Adrenal gland (tissue), 12 donors: ENCODE measurements around the gene CTXND1. TPM values are rescaled to one million over a fixed set of nuclear protein-coding genes. Genes with fewer than 3 reads are reported as not detected.
A peak's percentile ranks its signal among the peaks of the same experiment; 100 is the strongest.

ENCODE experiments used
- DNase-seq, 7 donors: peaks; one replicate each; pipeline ENCODE4 v3.0.0-alpha.2; 2019 to 2020
- H3K27ac ChIP-seq, 5 donors: fragments of 200-600 bp; sonication (generic) in 4 of 5; 1 replicate in 3 of 5; 2 replicates in 2 of 5; pipeline versions ENCODE4 v1.5.1 to v1.8.0; 2016 to 2020; ENCODE audit warnings: mild to moderate bottlenecking in 1 of 5
- H3K27me3 ChIP-seq: fragments of 200-600 bp; 2 replicates; pipeline ENCODE4 v1.8.0; 2021
- H3K36me3 ChIP-seq, 2 donors: fragments of 200-600 bp; replicated peaks in 1 of 2; 1 replicate in 1 of 2; 2 replicates in 1 of 2; pipeline versions ENCODE4 v1.5.1 to v1.8.0; 2018 to 2022
- H3K4me1 ChIP-seq, 2 donors: fragments of 200-600 bp; replicated peaks in 1 of 2; 1 replicate in 1 of 2; 2 replicates in 1 of 2; pipeline versions ENCODE4 v1.5.1 to v1.8.0; 2018 to 2021
- H3K4me3 ChIP-seq, 4 donors: fragments of 200-600 bp; sonication (generic) in 3 of 4; one replicate each; pipeline ENCODE4 v1.5.1; 2016 to 2018
- H3K9me3 ChIP-seq, 3 donors: fragments of 200-600 bp; sonication (generic) in 1 of 3; replicated peaks in 1 of 3; 1 replicate in 2 of 3; 2 replicates in 1 of 3; pipeline versions ENCODE4 v1.5.1 to v1.8.0; 2016 to 2021
- POLR2A ChIP-seq, 2 donors: fragments of 450-650 bp; IDR thresholded peaks; one replicate each; pipeline ENCODE4 v1.6.1; 2017; ENCODE audit warnings: antibody characterized with exemption in 2 of 2, mild to moderate bottlenecking in 2 of 2, moderate library complexity in 1 of 2
- WGBS, 4 donors: extraction: QIAGEN DNeasy Blood & Tissue Kit in 2 of 4; methylation state at CpG; one replicate each; pipeline versions ENCODE4 v1.1.5 to v1.1.7; 2013 to 2017; 5-methylcytosine and 5-hydroxymethylcytosine counted together
- intact Hi-C, 2 donors: fragments of 100-400 bp; cut with DNase I; formaldehyde crosslinking; loops; one replicate each; pipeline versions ENCODE4 v1.14.1 to v1.15.0; 2022 to 2023
- polyA plus RNA-seq, 3 donors: library from polyadenylated mRNA; stranded (reverse); fragments of 200-250 nt in 2 of 3; fragments of 350-450 nt in 1 of 3; fragmentation: Illumina TruSeq in 1 of 3; extraction: RNeasy Lipid Tissue Mini Kit (QIAGEN cat#74804) in 1 of 3; gene quantifications; one replicate each; pipeline ENCODE4 v1.2.3, GENCODE V29; 2013 to 2014
- total RNA-seq, 9 donors: library from RNA; depleted of rRNA in 4 of 9; stranded (reverse); fragments of >200 nt in 4 of 9; fragments of 120-200 nt in 1 of 9; fragmentation: NEBNext Ultra II Directional in 1 of 9; extraction: Animal tissue kit (Norgen Biotek cat#: 25700) in 1 of 9; gene quantifications; one replicate each; pipeline versions ENCODE4 v1.1.0 to v1.2.4, GENCODE V29; 2013 to 2023
- TF ChIP-seq, protein P1 (sequence below), 6 experiments: fragments of 450-650 bp in 4 of 6; fragments of 200-600 bp in 2 of 6; sonication (generic) in 1 of 6; IDR thresholded peaks; 1 replicate in 5 of 6; 2 replicates in 1 of 6; pipeline versions ENCODE4 v1.5.1 to v1.8.0; 2016 to 2021; ENCODE audit warnings: antibody characterized with exemption in 6 of 6, mild to moderate bottlenecking in 2 of 6, moderate library complexity in 1 of 6
- donor health status: healthy with polysubstance abuse.
- donor health status: Bipolar disorder and iron deficiency.
- donor health status: DM: yes; HTN: yes; CAD: no.
- donor health status: DM: no; HTN: no; CAD: no.
- donor health status: DM: no; HTN: no; CAD: no.
- donor health status: DM: yes; HTN: yes; CAD: no.

Gene CTXND1
- total and polyA plus RNA-seq, 12 donors, result 0.55 to 17.4 (median 4.3) TPM

DNA sequence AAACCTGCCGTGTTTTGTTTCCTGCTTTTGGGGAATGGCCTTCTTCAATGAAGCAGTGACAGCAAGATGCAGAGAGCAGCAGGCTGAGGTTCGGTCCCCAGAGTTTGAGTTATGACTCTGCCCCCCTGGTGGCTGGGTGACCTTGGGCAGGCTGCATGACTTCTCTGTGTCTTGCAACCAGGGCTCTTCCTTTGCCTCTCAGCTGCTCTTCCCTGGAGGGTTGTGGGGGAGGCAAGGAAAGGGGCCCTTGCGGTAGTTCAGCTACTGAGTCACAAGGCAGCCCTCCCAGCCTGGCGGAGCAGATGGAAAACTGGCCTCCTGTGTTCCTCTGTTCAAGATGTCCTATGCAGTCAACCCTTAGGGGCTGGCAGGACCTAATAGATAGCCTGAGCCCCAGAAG lies 17.1 kb downstream of the CTXND1 start:
- intact Hi-C loops, result no loop called here
- DNase-seq, result peak in 6 of 7 donors; percentile 41 to 69 (median 55)
- Histone ChIP-seq H3K27me3 (peaks cover 3% of the 10 kb centered on the region), H3K9me3 (no peaks in the 10 kb centered on the region), H3K4me3 (no peak overlapping the region), H3K36me3 (no peaks in the 10 kb centered on the region), H3K27ac (no peak overlapping the region), H3K4me1 (no peaks in the 10 kb centered on the region)
- TF ChIP-seq, protein P1, sequence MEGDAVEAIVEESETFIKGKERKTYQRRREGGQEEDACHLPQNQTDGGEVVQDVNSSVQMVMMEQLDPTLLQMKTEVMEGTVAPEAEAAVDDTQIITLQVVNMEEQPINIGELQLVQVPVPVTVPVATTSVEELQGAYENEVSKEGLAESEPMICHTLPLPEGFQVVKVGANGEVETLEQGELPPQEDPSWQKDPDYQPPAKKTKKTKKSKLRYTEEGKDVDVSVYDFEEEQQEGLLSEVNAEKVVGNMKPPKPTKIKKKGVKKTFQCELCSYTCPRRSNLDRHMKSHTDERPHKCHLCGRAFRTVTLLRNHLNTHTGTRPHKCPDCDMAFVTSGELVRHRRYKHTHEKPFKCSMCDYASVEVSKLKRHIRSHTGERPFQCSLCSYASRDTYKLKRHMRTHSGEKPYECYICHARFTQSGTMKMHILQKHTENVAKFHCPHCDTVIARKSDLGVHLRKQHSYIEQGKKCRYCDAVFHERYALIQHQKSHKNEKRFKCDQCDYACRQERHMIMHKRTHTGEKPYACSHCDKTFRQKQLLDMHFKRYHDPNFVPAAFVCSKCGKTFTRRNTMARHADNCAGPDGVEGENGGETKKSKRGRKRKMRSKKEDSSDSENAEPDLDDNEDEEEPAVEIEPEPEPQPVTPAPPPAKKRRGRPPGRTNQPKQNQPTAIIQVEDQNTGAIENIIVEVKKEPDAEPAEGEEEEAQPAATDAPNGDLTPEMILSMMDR (IDR thresholded peaks at IDR 0.05), result peak; percentile 24 to 57 (median 40)
- no peak for TF ChIP-seq POLR2A (IDR thresholded peaks at IDR 0.05)
- 59 to 67% (median 65%) methylated on average over 3 to 4 of the region's 4 CpGs for WGBS, 4 donors

DNA sequence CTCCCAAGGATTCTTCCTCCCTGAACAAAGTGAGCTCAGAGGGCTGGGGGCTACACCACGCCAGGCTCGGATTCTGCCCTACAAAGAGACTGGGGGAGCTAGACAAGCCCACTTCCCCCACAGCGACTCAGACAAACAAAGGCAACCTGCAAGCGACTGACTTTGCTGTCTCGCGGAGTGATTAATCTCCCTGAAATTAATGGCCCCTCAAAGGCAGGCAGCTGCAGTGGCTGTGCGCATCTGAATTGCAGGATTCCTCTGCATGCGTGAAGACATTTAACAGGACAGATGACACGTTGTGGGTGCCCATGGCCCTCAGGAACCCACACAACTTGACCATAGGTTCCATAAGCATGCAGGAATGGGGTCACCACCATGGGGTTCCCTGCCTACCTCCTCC lies 18.4 kb downstream of the CTXND1 start:
- 60 to 81% (median 62%) methylated on average over 4 to 9 of the region's 9 CpGs for WGBS, 4 donors
- no peak for TF ChIP-seq POLR2A (IDR thresholded peaks at IDR 0.05)
- TF ChIP-seq, protein P1 (IDR thresholded peaks at IDR 0.05), result no peak
- Histone ChIP-seq H3K4me1 (no peaks in the 10 kb centered on the region), H3K4me3 (no peak overlapping the region), H3K27ac (no peak overlapping the region), H3K9me3 (no peaks in the 10 kb centered on the region), H3K36me3 (no peaks in the 10 kb centered on the region), H3K27me3 (no peaks in the 10 kb centered on the region)
- no peak for DNase-seq
- intact Hi-C loops, result no loop called here

DNA sequence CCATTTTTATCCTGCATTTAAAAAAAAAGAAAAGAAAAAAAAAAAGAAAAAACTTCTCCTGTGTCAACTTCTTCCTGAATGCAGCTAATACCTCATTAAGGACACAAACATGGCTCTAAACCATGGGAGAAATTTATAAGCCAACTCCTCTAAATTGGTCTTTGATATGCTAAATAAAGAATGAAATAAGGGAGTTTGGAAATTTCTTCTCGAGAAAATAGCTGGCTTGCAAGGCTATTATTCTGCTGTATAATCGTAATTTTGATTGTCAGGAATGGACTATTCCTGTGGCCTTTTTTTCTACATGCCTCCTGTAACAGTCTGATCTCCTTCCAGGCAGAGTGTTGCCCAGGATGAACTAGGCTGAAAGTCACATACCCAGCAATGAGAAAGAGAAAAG lies 20.6 kb downstream of the CTXND1 start:
- H3K9me3 ChIP-seq, result no peaks in the 10 kb centered on the region
- no peaks in the 10 kb centered on the region for H3K36me3 ChIP-seq
- intact Hi-C loops, result no loop called here
- no peak overlapping the region for H3K4me3 ChIP-seq
- H3K4me1 ChIP-seq, result no peaks in the 10 kb centered on the region
- no peaks in the 10 kb centered on the region for H3K27me3 ChIP-seq
- DNase-seq, result no peak
- WGBS, 4 donors, result 62 to 74% (median 66%) methylated on average over 2 of the region's 2 CpGs
- no peak overlapping the region for H3K27ac ChIP-seq
- TF ChIP-seq, protein P1 (IDR thresholded peaks at IDR 0.05), result no peak
- TF ChIP-seq POLR2A (IDR thresholded peaks at IDR 0.05), result no peak

DNA sequence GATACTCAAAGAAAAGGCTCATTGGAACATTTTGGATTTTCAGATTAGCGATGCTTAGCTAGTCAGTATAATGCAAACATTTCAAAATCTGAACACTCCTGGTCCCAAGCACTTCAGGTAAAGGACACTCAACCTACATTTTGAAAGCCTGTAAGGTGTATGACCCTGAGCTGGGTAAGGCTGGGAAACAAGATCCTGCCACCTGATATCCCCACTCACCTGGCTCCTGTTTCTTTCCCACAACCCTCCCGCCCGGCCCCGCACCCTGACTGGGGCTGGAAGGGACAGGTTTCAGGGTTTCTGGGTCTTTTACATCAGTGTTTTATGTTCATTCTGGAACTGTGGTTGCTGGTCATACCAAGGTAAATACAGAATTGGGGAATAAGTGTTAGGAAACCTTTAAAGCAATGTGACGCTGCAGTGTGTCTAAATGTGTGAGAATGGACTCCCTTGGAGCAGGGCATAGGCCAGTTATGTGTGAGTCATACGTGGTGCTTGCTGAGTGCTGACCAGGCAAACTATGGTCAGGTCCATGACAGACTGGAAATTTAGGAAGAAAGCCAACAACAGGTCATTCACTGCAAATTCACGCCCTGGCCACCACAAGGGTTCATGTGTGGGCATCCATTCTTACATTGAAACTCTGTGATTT lies 22.9 kb downstream of the CTXND1 start:
- no peak for DNase-seq
- Histone ChIP-seq H3K4me1 (no peaks in the 10 kb centered on the region), H3K4me3 (no peak overlapping the region), H3K9me3 (no peaks in the 10 kb centered on the region), H3K36me3 (no peaks in the 10 kb centered on the region), H3K27me3 (no peaks in the 10 kb centered on the region), H3K27ac (no peak overlapping the region)
- intact Hi-C loops, result no loop called here
- no peak for TF ChIP-seq POLR2A (IDR thresholded peaks at IDR 0.05)
- TF ChIP-seq, protein P1 (IDR thresholded peaks at IDR 0.05), result no peak
- WGBS, 4 donors, result 85 to 89% (median 87%) methylated on average over 7 of the region's 7 CpGs
